Natural killer cell (primary cell): ENCODE results near the gene ZNF775. TPM values are rescaled to one million over a fixed set of nuclear protein-coding genes. Genes with fewer than 3 reads are reported as not detected.

Source experiments
- ATAC-seq, 3 donors: fragments of 150-1000 bp in 2 of 3; fragments of 200-7000 bp in 1 of 3; cut with Tn5 transposase; 1 replicate in 1 of 3; 2 replicates in 2 of 3; pipeline ENCODE4 v1.10.0; 2021; ENCODE audit warnings: mild to moderate bottlenecking in 2 of 3, moderate library complexity in 2 of 3
- DNase-seq, 2 donors: peaks; one replicate each; pipeline versions ENCODE4 v3.0.0 to v3.0.0-alpha.2; 2013 to 2021; ENCODE audit warnings: mixed read lengths in 1 of 2
- H3K27ac ChIP-seq: one replicate; pipeline ENCODE4 v1.5.1; 2013; ENCODE audit warnings: mild to moderate bottlenecking, low read length
- H3K27me3 ChIP-seq: one replicate; pipeline ENCODE4 v1.6.1; 2013; ENCODE audit warnings: low read length; ENCODE audit not compliant: control insufficient read depth, insufficient read depth
- H3K36me3 ChIP-seq: one replicate; pipeline ENCODE4 v1.6.1; 2013; ENCODE audit warnings: low read length; ENCODE audit not compliant: control insufficient read depth, insufficient read depth
- H3K4me1 ChIP-seq: one replicate; pipeline ENCODE4 v1.6.1; 2013; ENCODE audit warnings: low read length; ENCODE audit not compliant: control insufficient read depth, insufficient read depth
- H3K4me3 ChIP-seq: one replicate; pipeline ENCODE4 v1.5.1; 2013; ENCODE audit warnings: low read length
- H3K9me3 ChIP-seq: one replicate; pipeline ENCODE4 v1.6.1; 2013; ENCODE audit warnings: low read length; ENCODE audit not compliant: control insufficient read depth, insufficient read depth
- H3K27ac Mint-ChIP-seq, 2 donors: one replicate each; pipeline ENCODE4 v1.8.0; 2022; ENCODE audit warnings: mild to moderate bottlenecking in 2 of 2, mixed read lengths in 2 of 2, moderate library complexity in 1 of 2
- H3K27me3 Mint-ChIP-seq, 2 donors: one replicate each; pipeline ENCODE4 v1.8.0; 2022; ENCODE audit warnings: low read depth in 2 of 2, mixed read lengths in 2 of 2
- H3K36me3 Mint-ChIP-seq: one replicate; pipeline ENCODE4 v1.8.0; 2022; ENCODE audit warnings: mixed read lengths
- H3K4me1 Mint-ChIP-seq, 2 donors: one replicate each; pipeline ENCODE4 v1.8.0; 2022; ENCODE audit warnings: mixed read lengths in 2 of 2
- H3K4me3 Mint-ChIP-seq: one replicate; pipeline ENCODE4 v1.8.0; 2022; ENCODE audit warnings: mild to moderate bottlenecking, moderate library complexity, mixed read lengths
- H3K9me3 Mint-ChIP-seq, 2 donors: one replicate each; pipeline ENCODE4 v1.8.0; 2022; ENCODE audit warnings: mixed read lengths in 2 of 2
- WGBS: methylation state at CpG from one replicate; pipeline ENCODE4 v1.1.7; 2013; ENCODE audit warnings: missing lambda C conversion rate; ENCODE audit not compliant: insufficient coverage; 5-methylcytosine and 5-hydroxymethylcytosine counted together
- intact Hi-C: fragments of 100-400 bp; cut with micrococcal nuclease; formaldehyde crosslinking; loops from one replicate; pipeline ENCODE4 v1.14.2; 2022
- total RNA-seq, 4 donors: library from RNA; stranded (reverse); fragments of 120-200 nt in 1 of 4; gene quantifications; one replicate each; pipeline versions ENCODE4 v1.2.3 to v1.2.4, GENCODE V29; 2013 to 2022
- TF ChIP-seq, protein P1 (sequence below): fragments of 200-600 bp; IDR thresholded peaks from one replicate; pipeline ENCODE4 v1.8.0; 2022; ENCODE audit warnings: antibody characterized with exemption

Gene ZNF775
- total RNA-seq, 3 donors from 2014 or later (not counting 1 experiment from before 2014, with no cell fraction given): 1.3 to 2.7 (median 1.6) TPM

DNA sequence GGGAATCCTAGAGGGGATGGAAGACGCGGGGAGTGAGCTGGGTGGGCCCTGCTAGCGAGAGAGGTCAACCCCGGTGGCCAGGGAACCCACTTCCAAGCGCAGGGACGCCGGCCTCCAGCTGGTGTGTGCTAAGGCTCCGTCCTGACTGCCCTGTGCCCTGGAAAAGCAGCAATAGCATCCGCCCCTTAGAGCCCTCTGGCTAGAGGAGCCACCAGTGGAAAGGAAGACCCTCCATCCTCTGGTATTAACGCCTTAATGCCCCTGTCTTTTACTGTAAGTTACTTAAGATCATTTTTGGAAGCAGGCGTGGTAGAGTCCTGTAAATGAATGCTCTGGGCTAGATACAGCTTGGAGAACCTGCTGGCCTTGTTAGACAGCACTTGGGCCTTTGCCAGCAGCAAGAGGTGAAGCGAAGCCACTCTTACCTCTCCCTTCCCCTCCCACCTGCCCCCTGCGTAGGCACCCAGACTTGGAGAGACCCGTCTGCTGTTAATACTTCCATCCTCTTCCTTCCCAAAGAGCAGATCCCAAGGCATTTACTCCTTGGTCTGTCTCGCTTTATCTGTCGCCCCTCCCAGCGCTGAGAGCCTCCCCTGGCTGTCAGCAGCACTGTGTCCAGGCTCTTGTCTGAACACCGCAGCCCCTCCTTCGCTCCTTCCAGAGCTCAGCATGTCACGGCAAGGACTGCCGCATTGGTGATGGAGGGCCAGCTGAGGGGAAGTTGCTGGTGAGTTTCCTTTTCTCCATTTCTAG lies 5.9 kb upstream of the ZNF775 start:
- peaks cover 42% of the 10 kb centered on the region for H3K4me1 ChIP-seq
- Mint-ChIP-seq H3K4me3 (no peak overlapping the region), H3K9me3 (no peaks in the 10 kb centered on the region), H3K4me1 (peaks cover 23 to 51% of the 10 kb centered on the region in 2 donors), H3K27ac (no peak overlapping the region), H3K27me3 (no peaks in the 10 kb centered on the region), H3K36me3 (no peaks in the 10 kb centered on the region)
- no peak for ATAC-seq
- no peaks in the 10 kb centered on the region for H3K9me3 ChIP-seq
- WGBS: 87% methylated on average over 21 of the region's 21 CpGs
- H3K4me3 ChIP-seq: no peak overlapping the region
- intact Hi-C loops: no loop called here
- H3K36me3 ChIP-seq: peaks cover 20% of the 10 kb centered on the region
- no peak overlapping the region for H3K27ac ChIP-seq
- H3K27me3 ChIP-seq: no peaks in the 10 kb centered on the region
- DNase-seq: no peak
- TF ChIP-seq, protein P1, sequence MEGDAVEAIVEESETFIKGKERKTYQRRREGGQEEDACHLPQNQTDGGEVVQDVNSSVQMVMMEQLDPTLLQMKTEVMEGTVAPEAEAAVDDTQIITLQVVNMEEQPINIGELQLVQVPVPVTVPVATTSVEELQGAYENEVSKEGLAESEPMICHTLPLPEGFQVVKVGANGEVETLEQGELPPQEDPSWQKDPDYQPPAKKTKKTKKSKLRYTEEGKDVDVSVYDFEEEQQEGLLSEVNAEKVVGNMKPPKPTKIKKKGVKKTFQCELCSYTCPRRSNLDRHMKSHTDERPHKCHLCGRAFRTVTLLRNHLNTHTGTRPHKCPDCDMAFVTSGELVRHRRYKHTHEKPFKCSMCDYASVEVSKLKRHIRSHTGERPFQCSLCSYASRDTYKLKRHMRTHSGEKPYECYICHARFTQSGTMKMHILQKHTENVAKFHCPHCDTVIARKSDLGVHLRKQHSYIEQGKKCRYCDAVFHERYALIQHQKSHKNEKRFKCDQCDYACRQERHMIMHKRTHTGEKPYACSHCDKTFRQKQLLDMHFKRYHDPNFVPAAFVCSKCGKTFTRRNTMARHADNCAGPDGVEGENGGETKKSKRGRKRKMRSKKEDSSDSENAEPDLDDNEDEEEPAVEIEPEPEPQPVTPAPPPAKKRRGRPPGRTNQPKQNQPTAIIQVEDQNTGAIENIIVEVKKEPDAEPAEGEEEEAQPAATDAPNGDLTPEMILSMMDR: no peak

DNA sequence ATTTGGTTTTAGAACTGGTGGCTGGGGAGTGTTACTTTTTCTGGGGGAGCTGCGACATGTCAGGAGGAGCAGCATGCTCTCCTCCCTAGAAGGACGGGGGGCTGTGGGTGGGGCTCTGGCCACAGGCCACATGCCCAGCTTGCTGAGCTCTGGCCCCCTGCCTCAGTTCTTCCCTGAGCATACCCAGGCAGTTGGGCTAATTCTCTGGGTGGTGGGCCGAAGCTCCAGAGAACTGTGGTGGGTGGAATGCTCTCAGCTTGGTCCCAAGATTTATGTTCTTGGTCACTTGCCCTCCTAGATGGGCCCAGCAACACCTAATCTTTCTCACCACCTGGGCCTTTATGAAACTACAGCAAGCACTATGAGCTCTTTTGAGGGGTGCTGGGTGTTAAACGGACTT lies 5.1 kb upstream of the ZNF775 start:
- Mint-ChIP-seq H3K27me3 (no peaks in the 10 kb centered on the region), H3K9me3 (no peaks in the 10 kb centered on the region), H3K27ac (no peak overlapping the region), H3K36me3 (no peaks in the 10 kb centered on the region), H3K4me3 (no peak overlapping the region), H3K4me1 (peaks cover 25 to 50% of the 10 kb centered on the region in 2 donors)
- peaks cover 46% of the 10 kb centered on the region for H3K4me1 ChIP-seq
- intact Hi-C loops: no loop called here
- no peaks in the 10 kb centered on the region for H3K27me3 ChIP-seq
- 96% methylated on average over 3 of the region's 4 CpGs for WGBS
- H3K36me3 ChIP-seq: peaks cover 20% of the 10 kb centered on the region
- H3K9me3 ChIP-seq: no peaks in the 10 kb centered on the region
- ATAC-seq (no peak), DNase-seq (no peak)
- TF ChIP-seq, protein P1: no peak
- no peak overlapping the region for H3K27ac ChIP-seq
- H3K4me3 ChIP-seq: no peak overlapping the region

DNA sequence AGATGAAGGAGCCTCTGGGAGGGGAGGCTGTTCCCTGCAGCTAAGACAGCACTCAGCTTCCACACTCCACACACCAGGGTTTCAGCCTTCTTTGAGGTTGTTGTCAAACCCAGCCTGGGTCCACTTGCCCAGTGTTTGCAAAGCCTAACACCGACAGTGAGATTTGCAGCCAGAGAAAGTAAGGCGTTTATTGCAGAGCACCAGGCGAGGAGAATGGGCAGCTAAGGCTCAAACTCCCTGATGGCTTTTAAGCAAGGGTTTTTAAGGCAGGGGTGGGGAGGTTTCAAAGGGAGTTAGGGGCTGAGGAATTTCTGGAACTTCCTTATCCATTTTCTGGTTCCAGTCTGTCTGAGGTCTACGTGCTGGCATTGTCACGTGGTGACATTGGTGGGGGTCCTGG lies 4.7 kb upstream of the ZNF775 start:
- Mint-ChIP-seq H3K4me3 (no peak overlapping the region), H3K36me3 (no peaks in the 10 kb centered on the region), H3K27me3 (no peaks in the 10 kb centered on the region), H3K9me3 (no peaks in the 10 kb centered on the region), H3K27ac (no peak overlapping the region), H3K4me1 (peaks cover 21 to 46% of the 10 kb centered on the region in 2 donors)
- H3K4me1 ChIP-seq: peaks cover 42% of the 10 kb centered on the region
- DNase-seq (no peak), ATAC-seq (no peak)
- H3K27me3 ChIP-seq: no peaks in the 10 kb centered on the region
- intact Hi-C loops: no loop called here
- H3K36me3 ChIP-seq: peaks cover 20% of the 10 kb centered on the region
- TF ChIP-seq, protein P1: no peak
- no peaks in the 10 kb centered on the region for H3K9me3 ChIP-seq
- 98% methylated on average over 5 of the region's 5 CpGs for WGBS
- H3K27ac ChIP-seq: no peak overlapping the region
- no peak overlapping the region for H3K4me3 ChIP-seq
